HUDEP-2 (cell line): ENCODE data around the gene BDP1.
"Not testable (repeated sequence)": the region's sequence is repeated elsewhere in the genome, so short reads cannot be mapped to it uniquely, and the experiment has no call there.

Experiments used
- DNase-seq, 76 experiments: peaks; one replicate each; lab custom pipeline; 2025; ENCODE audit not compliant: unreplicated experiment in 76 of 76; lab: John Stamatoyannopoulos, UW

The BDP1 gene

DNA sequence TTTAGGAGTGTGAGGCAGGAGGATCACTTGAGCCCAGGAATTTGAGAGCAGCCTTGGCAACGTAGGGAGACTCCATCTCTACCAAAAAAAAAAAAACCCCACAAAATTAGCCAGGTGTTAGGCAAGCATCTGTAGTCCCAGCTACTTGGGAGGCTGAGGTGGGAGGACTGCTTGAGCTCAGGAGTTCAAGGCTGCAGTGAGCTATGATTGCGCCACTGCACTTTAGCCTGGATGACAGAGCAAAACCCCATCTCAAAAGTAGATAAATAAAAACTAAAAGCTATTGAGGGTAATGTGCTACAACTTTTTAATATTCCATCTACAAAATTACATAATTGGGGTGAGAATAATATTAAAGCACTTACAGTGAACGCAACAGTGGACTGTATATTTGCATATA lies 5.9 kb downstream of the BDP1 start:
- DNase-seq: no peak

DNA sequence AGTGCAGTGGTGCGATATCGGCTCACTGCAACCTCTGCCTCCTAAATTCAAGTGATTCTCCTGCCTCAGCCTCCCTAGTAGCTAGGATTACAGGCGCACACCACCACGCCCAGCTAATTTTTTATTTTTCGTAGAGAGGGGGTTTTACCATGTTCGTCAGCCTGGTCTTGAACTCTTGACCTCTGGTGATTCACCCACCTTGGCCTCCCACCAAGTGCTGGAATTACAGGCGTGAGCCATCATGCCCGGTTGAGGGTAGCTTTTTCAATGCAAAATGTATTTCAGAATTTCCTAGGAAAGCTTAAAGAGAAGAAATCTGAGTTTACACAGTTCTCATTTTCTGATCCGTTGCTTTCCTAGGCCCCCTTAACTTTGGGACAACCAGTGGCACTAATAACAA lies 15.7 kb downstream of the BDP1 start:
- no peak for DNase-seq

DNA sequence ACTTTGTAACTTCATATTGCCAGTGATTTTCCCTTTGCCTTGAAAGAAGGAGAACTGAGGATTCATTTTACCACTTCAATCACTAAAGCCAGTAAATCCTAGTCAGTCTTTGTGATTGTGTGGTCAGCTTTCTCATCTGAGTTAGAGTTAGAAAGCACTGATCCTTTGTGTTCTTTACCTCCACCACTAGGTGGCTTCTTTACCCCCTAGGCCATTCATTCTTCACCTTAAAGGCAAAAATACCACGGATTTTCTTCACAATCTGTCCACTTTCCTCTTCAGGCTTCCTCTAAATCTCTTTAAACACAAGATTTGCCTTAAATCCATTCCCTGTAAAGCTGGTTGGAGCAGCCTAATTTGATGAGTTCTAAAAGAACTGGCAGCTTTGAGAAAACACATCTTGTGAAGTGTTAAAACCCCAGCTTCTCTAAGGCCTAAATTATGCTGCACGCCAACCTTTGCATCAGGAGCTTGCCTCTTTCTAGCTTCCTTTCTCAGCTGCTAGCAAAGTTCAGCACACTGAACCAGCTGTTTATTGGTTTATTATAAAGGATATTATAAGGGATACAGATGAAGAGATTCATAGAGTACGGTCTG lies 20.4 kb downstream of the BDP1 start:
- peak in 5 of 76 experiments; percentile 1 to 10 (median 5) for DNase-seq

DNA sequence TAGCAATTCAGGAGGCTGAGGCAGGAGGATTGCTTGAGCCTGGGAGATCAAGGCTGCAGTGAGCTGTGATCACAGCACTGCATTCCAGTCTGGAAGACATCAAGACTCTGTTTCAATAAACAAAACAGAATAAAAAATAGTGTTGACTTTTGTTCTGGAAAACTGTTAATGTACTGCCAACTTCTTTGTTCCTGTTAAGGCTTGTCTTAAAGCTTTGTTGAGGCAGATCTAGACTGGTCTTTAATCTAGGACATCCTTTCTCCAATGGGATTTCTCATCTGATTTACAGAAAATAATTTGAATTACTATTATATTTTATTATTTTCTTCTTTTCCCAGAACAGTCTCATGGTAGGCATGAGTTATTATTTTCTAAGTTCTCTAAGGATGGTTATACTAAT lies 26.0 kb downstream of the BDP1 start:
- no peak for DNase-seq

GRCh38 chr5:71482132-71482531 lies 26.7 kb downstream of the BDP1 start:
- DNase-seq: no peak

DNA sequence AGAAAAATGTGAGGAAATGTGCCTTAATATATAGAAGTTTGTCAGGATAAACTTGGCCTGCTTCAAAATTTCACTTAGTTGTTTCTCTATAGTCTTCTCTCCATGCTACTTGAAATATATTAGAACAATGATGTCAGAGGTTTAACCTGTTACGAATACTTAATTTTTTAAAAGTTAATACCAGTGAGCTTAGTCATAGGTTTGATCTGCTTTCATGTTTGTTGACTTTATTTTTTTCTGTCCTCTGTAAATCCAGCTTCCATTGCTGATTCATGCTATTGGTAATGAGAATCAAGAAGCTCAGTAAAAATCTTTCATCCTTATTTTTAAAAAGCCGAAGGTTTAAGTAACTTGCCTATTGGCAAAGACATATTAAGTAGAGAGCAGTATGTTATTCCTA lies 27.9 kb downstream of the BDP1 start:
- no peak for DNase-seq

GRCh38 chr5:71492817-71493615 lies 37.6 kb downstream of the BDP1 start:
- DNase-seq: peak in 4 of 76 experiments; percentile 2 to 19 (median 4)

GRCh38 chr5:71494202-71494601 lies 38.8 kb downstream of the BDP1 start:
- DNase-seq: not testable (repeated sequence)

- DNase-seq: not testable (repeated sequence)
Measured at GRCh38 chr5:71498756-71499155, 43.3 kb downstream of the BDP1 start.

DNA sequence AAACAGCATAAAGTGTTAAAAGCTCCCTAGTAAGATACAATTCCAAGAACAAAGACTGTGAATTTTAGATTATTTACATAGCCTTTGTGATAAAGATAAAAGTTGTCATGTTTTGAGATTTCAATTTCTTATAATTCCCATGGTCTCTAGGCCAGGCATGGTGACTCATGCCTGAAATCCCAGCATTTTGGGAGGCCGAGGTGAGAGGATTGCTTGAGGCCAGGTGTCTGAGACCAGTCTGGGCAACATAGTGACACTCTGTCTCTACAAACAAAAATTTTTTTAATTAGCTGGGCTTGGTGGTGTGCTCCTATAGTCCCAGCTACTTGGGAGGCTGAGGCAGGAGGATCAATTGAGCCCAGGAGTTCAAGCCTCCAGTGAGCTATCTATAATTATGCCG lies 48.1 kb downstream of the BDP1 start:
- DNase-seq: no peak

- no peak for DNase-seq
Measured at GRCh38 chr5:71522151-71522550, 66.7 kb downstream of the BDP1 start.

DNA sequence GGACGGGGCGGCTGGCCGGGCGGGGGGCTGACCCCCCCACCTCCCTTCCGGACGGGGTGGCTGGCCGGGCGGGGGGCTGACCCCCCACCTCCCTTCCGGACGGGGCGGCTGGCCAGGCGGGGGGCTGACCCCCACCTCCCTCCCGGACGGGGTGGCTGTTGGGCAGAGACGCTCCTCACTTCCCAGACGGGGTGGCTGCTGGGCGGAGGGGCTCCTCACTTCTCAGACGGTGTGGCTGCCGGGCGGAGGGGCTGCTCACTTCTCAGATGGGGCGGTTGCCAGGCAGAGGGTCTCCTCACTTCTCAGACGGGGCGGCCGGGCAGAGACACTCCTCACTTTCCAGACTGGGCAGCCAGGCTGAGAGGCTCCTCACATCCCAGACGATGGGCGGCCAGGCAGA lies 70.2 kb downstream of the BDP1 start:
- not testable (repeated sequence) for DNase-seq

DNA sequence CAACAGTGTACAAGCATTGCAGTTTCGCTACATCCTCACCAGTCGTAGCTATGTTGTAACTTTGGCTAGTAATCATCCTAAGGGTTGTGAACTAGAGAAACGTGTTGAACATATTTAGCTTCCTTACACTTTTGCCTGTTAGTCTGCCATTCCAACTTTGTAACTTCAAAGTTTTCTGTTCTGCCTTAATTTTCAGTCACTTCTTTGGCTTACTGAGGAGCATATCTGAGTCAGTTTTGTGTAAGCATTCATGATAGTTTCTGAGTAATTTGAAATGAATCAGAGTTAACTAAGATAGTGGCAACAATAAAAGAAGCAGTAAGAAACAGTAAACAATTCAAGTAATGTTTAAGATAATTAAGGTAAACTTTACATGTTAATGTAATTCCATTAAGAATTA lies 72.8 kb downstream of the BDP1 start:
- no peak for DNase-seq

- DNase-seq: no peak
Measured at GRCh38 chr5:71529682-71530081, 74.2 kb downstream of the BDP1 start.

DNA sequence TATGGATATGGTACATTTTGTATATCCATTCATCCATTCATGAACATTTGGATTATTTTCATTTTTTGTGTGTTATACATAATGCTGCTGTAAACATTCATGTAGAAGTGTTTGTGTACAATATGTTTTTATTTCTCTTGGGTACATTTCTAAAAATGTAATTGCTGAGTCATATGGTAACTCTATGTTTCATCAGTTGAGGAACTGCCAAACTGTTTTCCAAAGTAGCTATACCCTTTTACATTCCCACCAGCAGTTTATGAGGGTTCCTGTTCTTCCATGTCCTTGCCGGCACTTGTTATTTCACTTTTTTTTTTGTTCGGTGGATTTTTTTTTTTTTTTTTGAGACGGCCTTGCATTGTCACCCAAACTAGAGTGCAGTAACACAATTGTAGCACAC lies 77.7 kb downstream of the BDP1 start:
- no peak for DNase-seq

- DNase-seq: peak in 4 of 76 experiments; percentile 2 to 11 (median 3)
Measured at GRCh38 chr5:71533615-71534014, 78.2 kb downstream of the BDP1 start.

DNA sequence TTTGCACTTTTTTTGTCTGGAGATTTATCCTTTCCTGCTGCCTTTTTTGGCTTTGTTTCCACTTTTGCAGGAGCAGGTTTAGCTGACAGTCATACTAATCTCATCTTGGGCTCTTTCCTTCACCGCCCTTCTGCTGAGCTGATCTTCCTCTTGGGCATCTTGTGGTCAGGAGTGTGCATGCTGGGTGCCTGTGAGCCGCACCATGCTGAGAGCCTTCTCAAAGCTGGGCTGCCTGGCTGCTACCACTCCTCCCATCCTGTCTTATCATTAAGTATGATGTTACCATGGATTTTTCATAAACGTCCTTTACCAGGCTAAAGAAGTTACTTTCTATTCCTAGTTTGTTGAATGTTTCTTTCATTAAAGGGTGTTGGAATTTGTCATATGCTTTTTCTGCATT lies 82.2 kb downstream of the BDP1 start:
- peak in 10 of 76 experiments; percentile 0 to 42 (median 10) for DNase-seq

GRCh38 chr5:71550885-71551284 lies 95.4 kb downstream of the BDP1 start:
- not testable (repeated sequence) for DNase-seq

DNA sequence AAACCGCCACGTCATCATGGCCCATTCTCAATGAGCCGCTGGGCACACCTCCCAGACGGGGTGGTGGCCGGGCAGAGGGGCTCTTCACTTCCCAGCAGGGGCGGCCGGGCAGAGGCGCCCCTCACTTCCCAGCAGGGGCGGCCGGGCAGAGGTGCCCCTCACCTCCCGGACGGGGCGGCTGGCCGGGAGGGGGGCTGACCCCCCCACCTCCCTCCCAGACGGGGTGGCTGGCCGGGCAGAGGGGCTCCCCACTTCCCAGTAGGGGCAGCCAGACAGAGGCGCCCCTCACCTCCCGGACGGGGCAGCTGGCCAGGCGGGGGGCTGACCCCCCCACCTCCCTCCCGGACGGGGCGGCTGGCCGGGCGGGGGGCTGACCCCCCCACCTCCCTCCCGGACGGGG lies 96.1 kb downstream of the BDP1 start:
- not testable (repeated sequence) for DNase-seq

DNA sequence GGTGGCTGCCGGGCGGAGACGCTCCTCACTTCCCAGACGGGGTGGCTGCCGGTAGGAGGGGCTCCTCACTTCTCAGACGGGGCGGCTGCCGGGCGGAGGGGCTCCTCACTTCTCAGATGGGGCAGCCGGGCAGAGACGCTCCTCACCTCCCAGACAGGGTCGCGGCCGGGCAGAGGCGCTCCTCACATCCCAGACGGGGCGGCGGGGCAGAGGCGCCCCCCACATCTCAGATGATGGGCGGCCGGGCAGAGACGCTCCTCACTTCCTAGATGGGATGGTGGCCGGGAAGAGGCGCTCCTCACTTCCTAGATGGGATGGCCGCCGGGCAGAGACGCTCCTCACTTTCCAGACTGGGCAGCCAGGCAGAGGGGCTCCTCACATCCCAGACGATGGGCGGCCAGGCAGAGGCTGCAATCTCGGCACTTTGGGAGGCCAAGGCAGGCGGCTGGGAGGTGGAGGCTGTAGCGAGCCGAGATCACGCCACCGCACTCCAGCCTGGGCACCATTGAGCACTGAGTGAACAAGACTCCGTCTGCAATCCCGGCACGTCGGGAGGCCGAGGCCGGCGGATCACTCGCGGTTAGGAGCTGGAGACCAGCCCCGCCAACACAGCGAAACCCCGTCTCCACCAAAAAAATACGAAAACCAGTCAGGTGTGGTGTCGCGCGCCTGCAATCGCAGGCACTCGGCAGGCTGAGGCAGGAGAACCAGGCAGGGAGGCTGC lies 96.7 kb downstream of the BDP1 start:
- not testable (repeated sequence) for DNase-seq

GRCh38 chr5:71563161-71563560 lies 107.7 kb downstream of the BDP1 start:
- DNase-seq: no peak

DNA sequence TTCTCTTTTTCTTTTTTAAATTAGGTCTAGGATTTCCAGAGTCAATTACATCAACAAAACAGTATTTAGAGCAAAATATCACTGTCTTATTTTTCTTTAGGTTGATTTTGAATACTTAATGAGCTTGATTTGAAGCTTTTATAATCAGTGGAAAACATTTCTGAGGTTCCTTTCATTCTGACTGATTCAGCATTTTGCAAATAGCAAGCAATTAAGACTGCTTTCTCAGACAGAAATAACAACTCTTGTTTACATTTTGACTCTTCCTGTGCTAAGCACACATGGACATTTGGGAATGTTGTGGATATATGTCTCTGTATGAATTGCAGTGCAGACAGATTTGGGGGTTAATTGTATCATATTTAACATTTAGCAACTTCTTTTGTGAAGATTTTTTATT lies 109.4 kb downstream of the BDP1 start:
- no peak for DNase-seq
